Suppressor macrophage (primary cell): ENCODE measurements around the gene MGST1.
"Not testable (repeated sequence)": the region's sequence is repeated elsewhere in the genome, so short reads cannot be mapped to it uniquely, and the experiment has no call there.

ENCODE experiments used
- DNase-seq, 4 experiments: peaks; one replicate each; pipeline ENCODE4 v3.0.0-alpha.2; 2020 to 2022

Gene MGST1

DNA sequence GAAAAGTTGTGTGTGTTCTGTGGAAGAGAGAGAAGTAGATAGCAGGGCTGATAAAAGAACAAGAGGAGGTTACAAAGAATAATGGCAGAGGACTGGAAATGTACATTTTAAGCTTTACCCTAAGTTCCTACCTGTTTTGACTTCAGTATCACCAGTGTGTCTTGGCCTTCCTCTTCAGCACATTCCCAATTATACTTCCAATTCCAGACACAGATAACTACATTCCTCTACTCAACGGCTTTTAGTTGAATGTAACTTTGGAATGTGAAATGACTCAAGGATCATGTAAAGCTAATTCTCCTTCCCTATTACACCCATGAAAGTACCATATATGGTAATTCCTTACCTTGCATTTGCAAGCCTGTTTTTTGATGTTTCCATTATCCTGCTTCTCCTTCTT, 5.0 kb downstream of the MGST1 start:
- peak in 1 of 4 experiments; percentile 24 for DNase-seq

DNA sequence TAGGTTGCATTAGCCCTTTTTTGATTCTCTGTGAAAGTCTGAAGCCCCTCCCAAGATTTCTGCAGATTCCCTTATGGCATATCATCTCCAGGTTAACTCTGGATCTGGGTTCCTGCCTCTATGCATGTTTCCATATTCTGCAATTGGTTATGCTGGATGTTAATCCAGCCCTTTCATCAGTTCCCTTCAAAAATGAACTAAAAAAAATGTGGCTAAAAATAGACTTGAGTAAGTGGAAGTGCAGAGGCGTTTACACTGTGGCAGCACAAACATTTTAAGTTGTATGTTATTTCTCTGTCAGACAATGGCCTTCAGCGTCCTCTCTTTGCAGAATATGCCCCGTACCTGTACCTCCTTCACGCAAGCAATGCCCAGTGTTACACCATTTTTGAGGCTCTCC, 11.4 kb downstream of the MGST1 start:
- DNase-seq = peak; percentile 29 to 80 (median 58)

DNA sequence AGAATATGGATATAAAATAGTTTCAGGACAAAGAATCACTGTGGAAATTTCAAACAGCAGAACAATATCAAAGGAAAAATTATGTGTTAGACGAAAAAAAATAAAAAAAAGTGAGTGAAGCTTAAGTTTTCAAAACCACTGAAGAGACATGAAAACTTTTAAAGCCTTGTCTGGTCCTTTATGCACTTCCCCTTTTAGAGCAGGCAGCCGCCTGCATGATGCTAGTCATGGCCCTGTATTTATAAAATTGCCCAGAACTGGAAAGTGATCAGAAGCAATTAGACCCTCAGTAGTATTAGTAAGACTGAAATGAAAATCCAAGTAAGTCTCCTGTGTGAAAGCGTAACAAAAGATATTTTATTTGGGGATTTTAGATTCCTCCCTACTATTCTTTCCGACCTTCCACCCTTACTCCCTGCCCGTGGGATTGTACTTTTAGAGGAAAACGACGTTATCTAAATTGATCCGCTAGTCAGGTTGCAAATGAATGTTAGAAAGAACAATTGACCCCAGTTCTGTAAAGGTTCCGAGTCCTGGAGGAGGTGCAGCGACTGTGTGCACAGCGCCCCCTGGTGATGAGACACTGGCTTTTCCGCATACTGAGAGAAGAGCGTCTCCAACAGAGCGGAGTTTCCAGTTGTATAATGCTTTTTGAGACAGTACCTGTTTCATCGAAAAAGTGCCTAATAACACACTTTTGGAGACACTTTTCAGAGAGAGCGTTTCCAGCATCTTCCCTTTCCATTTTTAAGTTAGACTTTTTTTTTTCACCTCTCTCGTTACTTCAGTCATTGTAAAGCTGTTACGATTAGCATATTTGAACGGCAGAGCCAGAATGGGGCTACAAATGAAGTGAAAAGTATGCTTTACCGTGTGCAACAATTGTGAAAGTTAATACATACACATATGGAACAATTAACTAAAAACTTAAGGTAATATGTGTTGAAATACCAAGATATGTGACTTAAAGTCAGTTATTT, 12.4 kb downstream of the MGST1 start:
- peak; percentile 66 to 84 (median 72) for DNase-seq

DNA sequence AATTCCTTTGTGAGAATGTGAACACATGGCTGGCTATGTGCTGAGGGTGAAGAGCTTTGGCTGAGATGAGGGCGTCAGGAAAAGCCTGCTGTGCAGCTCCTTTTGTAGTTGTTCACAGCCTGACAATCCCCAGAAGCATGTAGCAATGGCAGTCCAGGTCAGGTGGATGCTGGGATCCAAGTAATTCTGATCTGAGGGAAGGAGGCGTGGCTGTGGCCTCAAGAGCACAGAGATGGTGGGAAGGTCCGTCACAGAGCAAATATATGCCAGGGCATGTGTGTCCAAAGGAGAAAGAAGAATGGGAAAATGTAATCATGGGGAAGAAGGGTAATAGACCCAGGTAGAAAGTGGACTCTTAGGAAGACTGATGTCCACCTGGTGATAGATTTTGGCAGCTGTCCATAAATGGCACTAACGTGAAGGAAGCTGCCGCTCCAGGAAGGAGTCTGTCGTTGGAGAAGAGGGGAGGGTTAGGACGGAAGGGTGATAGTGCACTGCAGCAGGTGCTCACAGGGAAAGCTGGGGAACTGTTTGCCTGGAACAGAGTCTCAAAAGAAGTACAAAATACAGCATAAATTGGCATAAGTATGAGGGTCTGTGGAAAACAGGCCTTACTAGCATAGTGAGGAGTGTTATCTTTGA, 13.8 kb downstream of the MGST1 start:
- DNase-seq = no peak

DNA sequence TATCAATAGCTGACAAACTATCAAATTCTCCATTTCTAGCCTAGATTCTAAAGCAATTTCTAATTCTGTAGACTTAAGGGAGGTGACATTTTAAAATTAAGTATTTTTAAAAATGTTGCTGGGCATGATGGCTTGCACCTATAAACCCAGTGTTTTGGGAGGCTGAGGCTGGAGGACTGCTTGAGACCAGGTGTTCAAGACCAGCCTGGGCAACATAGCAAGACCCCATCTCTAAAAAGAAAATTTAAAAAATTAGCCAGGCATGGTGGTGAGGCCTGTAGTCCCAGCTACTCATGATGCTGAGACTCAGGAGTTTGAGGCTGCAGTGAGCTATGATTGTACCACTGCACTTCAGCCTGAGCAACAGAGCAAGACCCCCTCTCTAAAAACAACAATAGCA, 15.1 kb downstream of the MGST1 start:
- no peak for DNase-seq

DNA sequence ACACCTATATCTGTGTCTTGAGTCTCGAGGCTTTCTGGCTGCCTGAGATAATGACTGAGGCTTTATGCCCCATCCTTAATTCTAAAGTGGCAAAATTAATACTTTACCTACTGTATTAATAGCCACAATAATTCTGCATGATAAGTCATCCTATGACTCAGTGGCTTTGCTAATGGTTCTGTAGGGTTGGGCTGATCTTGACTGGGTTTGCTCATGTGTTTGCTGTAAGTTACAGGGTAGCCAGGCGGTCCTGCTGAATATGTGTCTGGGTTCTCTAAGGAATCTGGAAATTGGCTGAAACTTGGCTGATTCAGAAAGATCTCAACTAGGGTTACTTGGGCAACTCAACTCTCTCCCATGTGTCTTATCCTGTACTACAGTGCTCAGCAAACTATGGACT, 21.7 kb downstream of the MGST1 start:
- no peak for DNase-seq

DNA sequence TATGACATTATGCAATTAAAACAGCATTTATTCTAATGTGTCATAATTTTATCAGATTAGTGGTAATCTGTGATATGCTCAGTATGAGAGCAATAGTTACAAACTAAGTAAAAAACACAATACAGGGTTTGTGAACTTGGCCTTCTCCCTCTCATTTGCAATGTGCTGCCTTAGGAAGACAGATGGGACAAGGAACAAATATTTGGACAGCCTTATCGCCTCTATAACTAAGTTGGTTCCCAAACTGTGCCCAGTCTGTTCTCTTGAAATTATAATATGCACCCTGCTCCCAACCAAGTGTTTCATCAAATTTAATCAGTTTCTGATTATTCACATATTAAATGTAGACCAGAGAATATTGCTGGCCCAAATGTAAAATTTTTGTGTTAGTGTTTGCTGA, 22.7 kb downstream of the MGST1 start:
- no peak for DNase-seq

DNA sequence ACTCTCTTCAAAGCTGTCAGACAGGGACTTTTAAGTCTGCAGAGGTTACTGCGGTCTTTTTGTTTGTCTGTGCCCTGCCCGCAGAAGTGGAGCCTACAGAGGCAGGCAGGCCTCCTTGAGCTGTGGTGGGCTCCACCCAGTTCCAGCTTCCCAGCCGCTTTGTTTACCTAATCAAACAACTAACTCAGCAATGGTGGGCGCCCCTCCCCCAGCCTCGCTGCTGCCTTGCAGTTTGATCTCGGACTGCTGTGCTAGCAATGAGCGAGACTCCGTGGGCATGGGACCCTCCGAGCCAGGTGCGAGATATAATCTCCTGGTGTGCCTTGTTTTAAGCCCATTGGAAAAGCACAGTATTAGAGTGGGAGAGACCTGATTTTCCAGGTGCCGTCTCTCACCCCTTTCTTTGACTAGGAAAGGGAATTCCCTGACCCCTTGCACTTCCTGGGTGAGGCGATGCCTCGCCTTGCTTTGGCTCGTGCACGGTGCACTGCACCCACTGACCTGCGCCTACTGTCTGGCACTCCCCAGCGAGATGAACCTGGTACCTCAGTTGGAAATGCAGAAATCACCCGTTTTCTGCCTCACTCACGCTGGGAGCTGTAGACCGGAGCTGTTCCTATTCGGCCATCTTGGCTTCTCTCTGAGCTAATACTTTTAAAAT, 35.3 kb downstream of the MGST1 start:
- not testable (repeated sequence) for DNase-seq

DNA sequence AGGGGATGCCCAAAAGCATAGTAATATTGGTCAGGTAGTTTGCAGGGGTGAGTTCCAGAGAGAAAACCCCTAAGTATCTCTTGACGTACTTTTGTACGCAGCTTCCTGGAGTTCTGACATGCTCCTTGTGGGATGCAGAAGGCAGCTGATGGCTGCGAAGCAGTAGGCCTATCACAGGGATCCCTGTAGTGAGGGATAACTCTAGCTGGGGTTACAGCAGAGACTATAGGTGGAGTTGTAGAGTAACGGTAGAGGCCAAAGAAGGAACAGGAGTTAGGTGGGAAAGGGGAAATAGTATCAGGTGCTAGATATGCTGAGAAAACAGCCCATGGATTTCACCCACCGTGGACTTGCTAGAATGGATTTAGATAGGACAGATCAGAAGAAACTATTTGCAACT, 37.3 kb downstream of the MGST1 start:
- DNase-seq = no peak

DNA sequence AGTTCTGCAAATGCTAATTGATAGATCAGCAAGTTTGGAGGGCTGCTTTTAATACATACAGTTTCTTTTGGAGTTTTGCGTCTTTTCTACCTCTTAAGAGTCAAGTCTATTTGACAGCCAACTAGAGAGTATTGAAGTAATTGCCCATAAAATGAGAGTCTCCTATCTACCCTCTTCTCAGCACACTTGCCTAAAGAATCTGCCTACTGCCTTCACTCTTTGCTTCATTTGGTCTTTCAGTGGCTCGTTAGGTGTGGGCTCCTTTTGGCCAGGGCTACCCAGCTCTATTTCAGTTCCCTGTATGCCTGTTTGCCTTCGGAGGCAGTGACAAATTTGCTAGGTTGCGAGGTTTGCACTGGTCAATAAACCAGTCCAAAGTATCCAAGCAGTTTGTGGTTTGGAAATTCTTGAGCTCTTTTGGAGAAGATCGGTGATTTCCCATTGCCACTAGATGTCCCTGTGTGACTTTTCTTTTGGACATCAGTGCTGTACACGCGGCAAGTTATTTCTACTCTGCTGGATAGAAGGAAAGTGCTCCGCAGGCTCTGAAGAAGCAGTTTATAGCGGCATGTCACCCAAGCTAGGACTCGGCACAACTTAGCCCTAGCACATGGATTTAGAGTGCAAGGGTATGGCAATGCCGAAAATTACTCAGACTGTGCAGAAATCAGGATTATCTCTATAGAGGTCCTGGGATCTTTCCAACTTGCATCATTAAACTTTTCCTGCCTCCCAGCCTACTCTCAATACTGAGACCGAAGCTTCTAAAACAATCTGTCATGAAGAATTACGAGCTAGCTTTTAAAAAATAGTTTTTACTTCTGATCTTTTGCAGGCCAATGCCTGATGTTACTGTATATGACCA, 38.6 kb downstream of the MGST1 start:
- peak; percentile 27 to 71 (median 52) for DNase-seq

DNA sequence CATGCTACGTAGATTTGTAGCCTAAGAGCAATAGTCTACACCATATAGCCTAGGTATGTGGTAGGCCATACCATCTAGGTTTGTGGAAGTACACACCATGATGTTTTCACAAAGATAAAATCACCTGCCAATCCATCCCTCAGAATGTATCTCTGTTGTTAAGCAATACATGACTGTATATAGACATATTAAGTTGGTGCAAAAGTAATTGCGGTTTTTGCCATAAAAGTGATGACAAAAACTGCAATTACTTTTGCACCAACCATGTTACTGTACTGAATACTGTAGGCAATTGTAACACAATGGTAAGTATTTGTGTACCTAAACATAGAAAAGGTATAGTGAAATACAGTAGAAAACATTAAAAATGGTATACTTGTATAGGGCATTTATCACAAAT, 40.5 kb downstream of the MGST1 start:
- DNase-seq = no peak

DNA sequence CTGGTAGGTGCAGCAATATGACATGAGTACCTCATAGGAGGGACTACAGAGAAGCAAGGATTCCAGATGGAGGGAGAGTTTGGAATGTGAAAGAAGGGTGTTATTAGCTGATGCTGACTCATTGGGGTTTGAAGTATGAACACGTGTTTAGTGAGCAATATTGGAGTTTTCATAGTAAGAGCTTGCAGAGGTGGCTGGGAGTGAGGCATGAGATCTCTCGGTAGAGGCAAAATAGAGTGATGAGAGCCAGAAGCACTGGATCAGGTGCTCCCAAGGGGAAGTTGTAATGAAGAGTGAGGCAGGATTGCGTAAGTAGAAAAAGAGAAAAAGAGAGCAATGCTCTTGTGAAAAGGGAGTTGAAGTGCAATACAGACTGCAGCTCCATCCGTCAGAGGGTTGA, 42.1 kb downstream of the MGST1 start:
- DNase-seq = peak; percentile 17 to 70 (median 53)

DNA sequence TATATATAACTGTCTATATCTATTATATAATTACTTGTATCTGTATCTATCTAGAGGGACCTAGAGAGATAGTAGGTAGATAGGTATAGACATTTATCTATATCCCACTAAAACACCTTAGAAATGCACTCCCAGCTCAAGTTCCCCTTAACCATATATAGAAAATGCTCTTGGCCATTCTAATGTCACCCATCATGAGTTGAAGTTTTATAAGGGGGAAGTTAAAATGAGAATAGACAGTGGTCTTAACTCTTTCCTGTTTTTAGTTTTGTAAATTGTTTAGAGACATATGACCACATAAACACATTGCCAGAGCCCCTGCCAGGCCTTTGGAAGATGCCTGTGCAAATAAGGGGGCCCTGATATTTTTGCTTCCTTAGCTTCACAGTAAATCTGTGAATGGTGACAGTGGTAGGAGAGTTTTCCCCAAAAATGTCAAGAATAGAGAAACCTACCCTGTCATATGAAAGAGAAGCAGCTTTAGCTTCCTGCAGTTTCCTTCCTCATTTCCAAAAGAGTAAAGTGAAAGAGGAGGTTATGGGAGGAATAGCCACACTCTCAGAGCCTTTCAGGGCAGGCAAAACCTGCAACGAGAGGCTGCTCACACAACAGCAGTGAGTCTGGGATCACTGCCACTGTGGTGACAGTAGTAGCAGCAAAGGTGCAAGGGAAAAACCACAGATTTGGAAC, 45.5 kb downstream of the MGST1 start:
- peak; percentile 13 to 63 (median 36) for DNase-seq

DNA sequence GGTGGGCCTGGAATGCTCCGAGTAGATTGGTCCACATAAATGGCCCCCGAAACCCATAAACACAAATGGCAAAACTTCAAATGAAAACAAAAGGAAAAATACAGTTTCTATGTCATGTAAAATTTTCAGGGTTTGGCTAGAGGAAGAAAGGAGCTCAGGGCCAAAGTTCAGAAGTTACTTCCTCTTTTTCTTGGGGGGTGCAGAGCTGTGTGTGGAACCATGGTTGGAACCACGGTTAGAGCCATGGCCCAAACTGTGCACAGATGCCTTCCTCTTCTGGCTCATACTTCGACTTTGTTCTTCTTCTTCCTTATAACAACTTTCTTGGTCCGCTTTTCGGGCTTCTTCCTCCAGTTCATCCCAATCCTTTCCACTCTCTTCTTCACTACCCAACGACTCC, 51.7 kb downstream of the MGST1 start:
- peak; percentile 11 to 40 (median 22) for DNase-seq

DNA sequence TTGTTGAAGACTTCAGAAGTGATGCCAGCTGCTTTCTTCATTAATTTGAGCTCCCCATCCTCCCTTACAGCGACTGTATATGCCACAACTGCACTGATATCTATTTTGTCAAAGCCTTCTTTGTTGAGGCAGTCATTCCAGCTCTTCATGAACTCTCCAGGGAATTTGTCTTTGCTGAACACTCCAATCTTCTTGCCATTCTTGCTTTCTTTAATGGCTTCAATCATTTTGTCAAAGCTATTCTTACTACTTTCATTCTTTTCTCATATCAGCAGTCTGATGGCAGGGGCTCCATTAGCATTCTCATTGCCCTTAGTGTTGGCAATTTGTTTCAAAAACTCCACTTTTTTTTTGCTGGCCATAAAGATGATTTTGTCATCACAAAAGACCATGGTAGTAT, 54.4 kb downstream of the MGST1 start:
- not testable (repeated sequence) for DNase-seq

DNA sequence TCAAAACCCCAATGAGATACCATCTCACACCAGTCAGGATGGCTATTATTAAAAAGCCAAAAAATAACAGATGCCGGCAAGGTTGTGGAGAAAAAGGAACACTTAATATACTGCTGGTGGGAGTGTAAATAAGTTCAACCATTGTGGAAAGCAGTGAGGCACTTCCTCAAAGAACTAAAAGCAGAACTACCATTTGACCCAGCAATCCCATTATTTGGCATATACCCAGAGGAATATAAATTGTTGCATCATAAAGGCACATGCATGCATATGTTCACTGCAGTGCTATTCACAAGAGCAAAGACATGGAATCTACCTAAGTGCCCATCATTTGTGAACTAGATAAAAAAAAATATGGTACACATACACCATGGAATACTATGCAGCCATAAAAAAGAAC, 59.9 kb downstream of the MGST1 start:
- peak; percentile 57 to 93 (median 78) for DNase-seq
